Activated T-cell treated with anti-CD3 and anti-CD28 coated beads for 4 hours (primary cell): ENCODE results near the gene EVA1C.
"Not testable (repeated sequence)": the region's sequence is repeated elsewhere in the genome, so short reads cannot be mapped to it uniquely, and the experiment has no call there.

Source experiments
- DNase-seq: peaks from one replicate; pipeline ENCODE4 v3.0.0-alpha.2; 2020

EVA1C gene

DNA sequence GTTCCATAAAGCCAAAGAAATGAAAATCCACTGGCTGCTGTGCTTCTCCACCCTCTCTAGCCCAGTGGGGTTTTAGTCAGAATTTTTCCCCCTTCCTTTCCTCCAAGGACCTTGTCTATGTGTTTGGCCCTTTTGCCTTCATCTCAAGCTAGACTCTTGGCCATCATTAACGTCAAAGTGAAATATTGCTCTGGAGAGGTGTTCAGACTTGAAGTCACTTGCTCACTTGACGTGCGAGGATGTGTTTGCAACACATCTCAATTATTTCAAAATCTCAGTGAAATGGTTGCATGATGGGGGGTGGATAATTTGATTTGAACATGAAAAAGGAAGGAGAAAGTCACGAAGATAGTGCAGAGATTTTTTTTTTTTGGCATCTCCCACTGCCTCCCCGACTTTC is 13.6 kb downstream of the EVA1C start:
- DNase-seq: no peak

DNA sequence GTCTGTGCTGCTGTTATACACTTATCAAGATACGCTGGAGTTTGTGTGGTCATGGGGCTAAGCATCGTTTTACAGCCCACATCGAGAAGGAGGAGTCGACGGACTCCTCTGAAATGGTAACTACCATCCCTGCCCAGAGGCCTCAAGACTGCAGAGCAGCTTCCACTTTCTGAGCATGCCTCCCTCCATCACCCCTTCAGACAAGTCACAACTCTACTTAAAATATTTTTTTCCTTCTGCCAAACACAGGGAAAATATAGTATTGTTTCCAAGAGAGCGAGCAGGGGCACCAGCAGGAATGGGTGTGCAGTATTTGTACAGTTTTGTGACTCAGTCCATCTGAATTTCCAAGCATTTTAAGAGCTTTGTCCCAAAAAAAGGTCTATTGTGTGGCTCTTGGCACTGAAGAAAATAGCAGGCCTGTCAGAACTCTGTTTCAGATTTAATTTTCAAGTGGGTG is 14.1 kb downstream of the EVA1C start:
- DNase-seq: no peak

DNA sequence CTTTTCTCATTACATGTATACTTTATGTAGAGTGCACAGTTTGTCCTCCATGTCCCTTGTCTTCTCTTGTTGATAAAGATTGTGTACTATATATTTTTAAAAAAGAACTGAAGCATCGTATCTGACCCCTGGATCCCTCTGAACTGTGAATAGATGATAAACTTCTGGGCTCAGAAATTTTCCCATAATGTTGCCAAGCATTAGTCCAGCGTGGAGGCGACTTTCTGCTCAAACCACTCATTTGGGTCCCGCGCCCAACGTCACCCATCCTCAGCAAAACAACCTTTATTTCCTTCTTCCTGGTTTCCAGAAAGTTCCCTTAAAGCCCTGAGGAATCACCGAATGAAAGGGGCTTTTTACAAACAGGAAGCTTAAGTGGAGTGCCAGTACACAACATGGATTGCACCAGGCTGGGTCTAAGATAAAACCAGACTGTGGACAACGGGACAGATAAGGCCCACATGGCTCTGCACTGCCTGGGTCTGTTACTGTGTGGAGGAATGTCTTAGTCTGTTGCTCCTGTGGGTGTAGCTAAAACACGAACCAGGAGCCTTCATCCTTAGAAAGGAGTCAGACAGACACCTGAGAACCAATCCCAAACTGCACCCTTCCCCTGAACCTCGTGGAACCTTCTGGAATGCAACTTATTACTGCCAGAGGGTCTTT is 15.6 kb downstream of the EVA1C start:
- DNase-seq: no peak

DNA sequence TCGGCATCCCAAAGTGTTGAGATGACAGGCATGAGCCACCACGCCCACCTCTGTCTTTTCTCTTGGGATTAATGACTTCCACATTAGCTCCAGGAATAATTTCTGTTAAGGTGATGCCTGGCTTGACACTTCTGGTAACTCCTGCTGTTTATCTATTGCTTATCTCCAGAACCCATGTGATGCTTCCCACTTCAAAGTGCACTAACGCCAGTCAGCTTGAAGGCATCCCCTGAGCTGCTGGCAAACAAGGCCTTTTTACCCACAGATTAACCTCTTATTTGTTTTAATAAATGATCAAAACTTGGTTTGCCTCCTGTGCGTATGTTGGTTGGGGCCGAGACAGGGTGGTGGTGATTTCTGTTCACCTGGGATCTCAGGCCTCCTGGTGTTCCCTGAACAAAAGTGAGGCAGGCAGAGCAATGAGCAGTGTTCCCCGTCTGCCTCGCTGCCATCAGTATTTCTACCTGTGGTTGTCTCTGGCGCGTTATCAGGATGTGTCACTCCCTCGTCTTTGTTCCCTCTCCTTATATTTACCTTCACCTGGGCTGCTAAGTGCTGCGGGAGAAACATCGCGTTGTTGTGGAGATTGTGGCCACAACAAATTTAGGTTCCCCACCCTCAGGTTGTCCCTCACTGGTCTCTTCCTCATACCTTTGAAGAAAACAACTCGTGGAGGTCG is 20.6 kb downstream of the EVA1C start:
- DNase-seq: not testable (repeated sequence)

DNA sequence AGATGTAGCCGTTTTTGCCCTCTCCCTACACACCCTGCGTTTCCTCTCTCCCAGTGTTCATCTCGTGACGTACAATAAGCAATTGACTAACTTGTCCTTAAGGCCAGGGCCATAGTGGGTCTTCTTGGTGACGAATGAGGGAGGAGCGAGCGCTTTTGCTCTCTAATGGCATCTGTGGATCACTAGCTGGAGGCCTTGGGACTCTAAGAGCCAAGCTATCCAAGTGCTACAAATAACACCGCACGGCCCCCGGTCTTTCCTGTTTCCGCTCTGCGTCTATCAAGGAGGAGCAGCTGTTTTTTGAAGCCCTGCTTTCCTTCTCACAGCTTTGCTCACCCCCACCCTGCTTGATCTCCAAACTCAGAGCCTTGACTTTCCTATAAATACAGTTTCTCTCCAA is 25.2 kb downstream of the EVA1C start:
- DNase-seq: no peak

DNA sequence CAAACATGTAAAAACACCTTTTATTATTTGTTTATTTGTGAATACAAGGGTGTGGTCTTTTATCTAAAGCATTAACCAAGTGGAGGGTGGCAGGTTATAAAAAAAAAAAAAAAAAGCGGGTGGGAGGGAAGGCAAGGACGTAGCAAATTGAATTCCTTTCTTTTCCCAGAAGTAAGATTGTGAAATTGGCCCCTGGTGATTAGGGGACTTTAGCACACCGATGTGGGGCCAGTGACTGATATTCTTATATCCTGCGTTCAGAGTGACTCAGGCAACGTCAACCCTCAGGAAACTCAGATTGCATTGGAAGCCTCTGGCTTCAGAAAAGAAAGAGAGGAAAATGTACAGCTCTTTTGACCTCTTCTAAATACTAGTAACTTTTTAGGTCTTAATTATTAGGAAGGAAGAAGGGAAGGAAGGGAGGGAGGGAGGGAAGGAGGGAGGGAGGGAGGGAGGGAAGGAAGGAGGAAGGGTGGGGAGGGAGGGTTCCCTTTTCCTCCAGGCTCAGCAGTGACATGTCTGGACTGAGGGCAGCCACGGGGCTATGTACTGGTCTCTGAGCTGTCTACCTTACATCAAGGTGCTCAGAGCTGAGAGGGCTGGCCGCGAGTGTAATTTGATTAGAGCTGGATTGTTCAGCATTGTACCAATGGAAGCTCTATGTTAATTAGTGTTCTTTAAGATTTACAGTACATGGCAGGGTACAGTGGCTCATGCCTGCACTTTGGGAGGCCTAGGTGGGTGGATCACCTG is 30.2 kb downstream of the EVA1C start:
- DNase-seq: no peak

DNA sequence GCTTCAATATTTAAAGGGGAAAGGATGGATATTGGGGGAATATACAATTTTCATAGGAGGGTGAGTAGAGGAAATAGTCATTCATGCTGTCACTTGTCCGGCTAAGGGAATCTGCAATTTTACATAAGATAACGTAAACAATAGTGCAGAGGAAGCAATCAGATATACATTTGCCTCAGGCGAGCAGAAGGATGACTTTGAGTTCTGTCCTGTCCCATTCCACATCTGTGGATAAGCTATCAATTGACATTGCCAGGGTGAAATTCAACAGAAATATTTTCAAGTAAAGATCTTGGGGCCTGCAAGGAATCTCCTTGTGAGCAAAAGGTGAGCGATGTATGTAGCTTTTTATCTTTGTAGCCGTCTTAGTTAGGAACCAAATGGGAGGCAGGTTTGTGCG is 32.6 kb downstream of the EVA1C start:
- DNase-seq: no peak

DNA sequence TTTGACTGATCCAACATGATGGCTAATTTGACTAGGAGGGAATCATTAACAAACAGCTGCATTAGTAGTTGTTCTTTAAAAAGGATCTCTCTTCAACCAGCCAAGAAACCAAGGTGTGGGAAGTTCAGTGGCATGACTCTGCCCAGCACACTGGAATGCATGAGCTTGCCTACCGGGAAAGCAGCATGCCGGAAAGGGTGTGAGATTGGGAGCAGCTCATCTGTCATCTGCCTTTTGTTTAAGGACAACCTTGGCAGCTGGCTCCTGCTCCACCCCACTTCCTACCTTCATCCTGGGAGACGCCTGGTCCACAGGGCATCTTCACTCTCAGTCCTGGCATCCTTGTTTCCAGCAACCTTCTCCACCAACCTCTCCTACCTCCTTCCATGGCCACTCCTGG is 33.9 kb downstream of the EVA1C start:
- not testable (repeated sequence) for DNase-seq

DNA sequence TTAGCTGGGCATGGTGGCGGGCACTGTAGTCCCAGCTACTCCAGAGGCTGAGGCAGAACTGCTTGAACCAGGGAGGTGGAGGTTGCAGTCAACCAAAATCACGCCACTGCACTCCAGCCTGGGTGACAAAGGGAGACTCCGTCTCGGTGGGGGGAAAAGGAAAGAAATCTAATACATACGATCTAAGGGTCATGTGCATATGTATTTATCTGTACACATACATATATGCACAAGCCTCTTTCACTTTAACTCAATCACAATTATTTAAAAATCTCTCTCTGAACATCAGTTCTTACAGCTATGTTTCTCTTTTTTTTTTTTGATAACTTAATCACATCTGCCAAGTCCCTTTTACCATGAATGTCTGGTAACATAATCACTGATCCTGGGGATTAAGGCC is 34.7 kb downstream of the EVA1C start:
- DNase-seq: no peak

DNA sequence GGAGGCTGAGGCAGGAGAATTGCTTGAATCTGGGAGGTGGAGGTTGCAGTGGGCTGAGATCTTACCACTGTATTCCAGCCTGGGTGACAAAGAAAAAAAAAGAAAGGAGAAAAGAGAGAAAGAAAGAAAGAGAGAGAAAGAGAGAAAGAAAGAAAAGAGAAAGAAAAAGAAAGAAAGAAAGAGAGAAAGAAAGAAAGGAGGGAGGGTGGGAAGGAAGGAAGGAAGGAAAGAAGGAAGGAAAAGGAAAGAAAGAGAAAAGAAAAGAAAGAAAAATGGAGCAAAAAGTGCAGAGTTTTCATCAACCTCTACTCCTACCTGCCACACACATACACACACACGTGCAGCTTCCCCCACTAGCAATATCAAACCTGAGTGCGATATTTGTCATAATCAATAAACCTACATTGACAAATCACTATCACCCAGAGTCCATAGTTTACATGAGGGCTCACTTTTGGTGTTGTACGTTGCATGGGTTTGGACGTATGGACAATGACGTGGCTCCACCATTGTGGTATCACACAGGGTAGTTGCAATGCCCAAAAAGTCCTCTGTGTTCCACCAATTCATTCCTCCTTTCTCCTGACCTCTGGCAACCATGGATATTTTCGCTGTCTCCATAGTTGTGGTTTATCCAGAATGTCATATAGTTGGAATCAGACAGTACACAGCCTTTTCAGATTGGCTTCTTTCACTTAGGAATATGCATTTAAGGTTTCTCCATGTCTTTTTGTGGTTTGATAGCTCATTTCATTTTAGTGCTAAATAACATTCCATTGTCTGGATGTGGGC is 36.5 kb downstream of the EVA1C start:
- no peak for DNase-seq

DNA sequence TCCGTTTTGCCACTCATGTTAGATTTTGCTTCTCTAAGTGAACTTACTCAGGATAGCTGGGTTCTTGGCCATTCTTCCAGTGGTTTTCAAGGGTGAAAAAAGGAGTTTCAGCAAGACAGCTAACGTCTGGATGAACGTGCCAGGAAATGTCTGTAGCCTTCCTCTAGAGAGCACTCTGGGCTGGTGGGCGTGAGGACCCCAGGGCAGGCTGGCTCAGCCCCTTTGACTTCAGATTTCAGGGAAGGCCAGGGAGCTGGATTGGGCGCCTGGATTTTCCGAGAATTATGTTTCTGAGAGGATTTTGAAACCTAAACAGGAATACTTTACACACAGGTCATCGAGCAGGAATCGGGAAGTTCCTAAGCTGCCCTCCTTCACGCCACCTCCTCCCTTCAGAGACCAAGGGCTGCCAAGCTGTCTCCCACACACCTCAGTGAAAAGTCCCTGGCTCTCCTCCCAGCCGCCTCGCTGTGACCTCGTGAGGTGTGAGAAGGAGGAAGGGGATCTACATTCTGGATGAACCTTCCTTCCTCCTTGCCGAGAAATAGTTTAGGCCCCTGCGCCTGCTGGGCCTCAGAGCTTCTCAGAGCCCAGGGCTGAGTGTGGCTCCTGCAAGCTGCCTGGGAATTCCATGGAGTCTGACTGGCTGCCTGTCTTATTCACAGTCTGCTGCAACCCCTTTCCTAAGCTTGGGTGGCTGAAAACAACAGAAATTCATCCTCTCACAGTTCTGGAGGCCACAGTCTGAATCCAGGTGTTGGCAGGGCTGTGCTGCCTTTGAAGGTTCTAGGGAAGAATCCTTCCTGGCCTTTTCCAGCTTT is 38.6 kb downstream of the EVA1C start:
- DNase-seq: not testable (repeated sequence)

DNA sequence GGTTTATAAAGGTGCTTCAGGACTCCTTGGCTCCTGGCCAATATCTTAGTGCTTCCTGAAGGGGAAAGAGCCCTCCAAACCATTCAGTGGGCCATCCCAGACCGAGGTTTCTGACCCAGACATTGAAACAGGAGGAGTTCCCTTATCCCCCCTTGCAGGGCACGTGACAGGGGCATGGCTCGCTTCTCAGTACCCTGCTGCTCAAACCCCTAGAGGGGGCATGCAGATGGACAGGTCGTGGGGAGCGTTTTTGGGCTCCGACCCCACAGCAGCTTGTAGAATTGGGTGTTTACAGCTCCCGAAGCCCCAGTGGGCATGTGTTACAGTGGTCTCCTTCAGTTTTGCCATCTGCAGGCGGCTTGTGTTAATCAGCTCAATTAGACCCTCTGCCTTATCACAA is 39.7 kb downstream of the EVA1C start:
- DNase-seq: not testable (repeated sequence)

DNA sequence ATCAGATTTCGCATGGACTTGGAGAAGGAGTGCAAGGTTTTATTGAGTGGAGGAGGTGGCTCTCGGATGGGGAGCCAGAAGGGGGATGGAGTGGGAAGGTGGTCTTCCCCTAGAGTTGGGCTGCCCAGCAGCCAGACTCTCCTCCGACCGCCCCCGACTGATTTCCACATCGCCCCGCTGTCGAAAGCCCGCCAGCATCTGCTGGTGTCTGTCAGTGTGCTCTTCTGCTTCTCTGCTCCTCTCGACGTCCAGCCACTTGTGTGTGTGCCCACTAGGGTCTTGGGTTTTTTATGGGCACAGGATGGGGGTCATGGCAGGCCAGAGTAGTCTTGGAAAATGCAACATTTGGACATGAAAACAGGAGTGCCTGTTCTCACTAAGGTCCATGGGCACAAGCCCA is 40.1 kb downstream of the EVA1C start:
- no peak for DNase-seq

DNA sequence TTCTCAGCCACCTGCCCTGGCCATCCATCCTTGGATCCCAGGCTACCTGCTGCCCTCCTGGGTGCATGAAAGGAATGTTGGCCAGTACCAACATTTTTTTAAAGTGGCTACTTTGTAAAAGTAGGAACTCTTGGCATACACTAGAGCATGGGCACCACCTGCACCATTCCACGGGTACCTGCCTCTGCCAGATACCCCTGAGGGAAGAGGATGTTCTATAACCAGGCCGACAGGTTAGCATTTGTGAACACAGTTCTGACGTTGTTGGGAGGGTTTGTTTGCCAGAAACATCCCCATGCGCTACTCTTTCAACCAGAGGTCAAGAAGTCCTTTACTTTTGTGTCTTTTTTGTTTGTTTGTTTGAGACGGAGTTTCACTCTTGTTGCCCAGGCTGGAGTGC is 43.0 kb downstream of the EVA1C start:
- DNase-seq: no peak

DNA sequence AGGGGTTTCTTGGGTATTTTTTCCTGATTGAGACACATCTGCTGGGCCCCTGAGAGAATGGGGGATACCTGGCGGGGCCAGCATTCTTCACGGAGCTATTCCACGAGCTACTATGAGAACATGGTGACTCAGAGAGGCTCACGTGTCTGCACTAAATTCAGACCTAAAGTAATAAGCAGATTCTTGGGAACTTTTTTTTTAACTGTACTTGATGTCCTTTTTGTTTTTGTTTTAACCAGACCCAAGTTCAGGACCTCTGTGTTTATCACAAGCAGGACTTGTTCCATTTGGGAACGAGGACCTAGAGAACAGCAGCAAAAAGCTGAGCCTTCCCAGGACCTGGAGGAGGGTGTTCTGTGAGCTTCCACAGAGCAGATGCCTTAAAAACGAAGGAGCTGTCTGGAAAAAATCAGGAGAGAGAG is 44.0 kb downstream of the EVA1C start:
- DNase-seq: no peak

DNA sequence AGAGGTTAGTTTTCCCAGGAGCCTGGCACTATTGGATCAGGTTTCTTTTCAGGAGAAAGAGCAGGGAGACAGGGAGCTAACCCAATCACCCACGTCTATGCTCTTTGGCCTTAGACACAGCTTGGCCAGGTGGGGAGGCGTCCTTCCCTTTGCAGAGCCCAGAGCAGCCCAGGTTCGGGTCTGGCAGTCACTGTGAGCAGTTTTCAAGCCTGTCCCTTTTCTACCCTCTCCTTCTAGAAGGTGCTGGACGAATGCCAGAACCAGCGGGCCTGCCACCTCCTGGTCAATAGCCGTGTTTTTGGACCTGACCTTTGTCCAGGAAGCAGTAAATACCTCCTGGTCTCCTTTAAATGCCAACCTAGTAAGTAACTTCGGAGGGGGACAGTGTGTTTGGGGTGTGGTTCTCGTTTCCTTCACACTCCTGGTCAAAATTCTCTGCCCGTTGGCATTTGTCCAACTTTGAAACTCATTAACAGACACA is 44.9 kb downstream of the EVA1C start:
- DNase-seq: no peak

DNA sequence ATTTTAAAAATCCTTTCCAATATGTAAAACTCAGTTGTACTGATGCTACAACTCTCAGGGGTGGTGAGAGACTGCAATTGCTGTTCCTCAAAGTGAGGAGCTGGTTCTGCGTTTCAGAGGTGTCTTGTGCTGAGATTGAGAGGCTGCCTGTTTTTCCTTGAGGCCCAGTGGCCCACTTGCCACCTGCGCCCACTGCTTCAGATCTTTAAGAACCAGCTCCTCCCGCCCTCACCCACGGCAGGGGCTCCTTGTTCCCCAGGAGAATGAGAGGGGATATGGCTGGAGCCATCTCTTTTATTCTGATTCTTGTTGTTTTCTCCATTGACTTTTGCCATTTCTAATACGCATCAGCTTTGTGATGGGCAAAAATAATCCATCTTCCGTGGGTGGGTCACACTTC is 45.5 kb downstream of the EVA1C start:
- DNase-seq: no peak

DNA sequence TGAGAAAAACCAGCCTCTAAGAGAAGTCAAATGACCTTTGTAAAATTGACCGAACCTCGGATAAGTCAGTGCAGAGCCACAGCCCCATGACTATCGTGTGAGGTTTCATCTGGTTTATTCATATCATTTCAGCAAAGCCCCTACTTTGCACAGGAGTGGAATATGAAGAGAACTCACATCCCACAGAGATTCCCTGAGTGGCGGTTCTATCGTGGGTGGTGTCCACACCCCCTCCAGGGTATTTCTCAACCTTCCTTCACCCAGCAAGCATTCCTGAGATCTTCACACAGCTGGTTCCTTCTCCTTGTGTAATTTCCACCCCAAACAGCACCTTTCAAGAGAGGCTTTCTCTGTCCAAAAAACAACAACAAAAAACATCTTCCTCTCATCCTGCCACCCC is 47.5 kb downstream of the EVA1C start:
- DNase-seq: no peak

DNA sequence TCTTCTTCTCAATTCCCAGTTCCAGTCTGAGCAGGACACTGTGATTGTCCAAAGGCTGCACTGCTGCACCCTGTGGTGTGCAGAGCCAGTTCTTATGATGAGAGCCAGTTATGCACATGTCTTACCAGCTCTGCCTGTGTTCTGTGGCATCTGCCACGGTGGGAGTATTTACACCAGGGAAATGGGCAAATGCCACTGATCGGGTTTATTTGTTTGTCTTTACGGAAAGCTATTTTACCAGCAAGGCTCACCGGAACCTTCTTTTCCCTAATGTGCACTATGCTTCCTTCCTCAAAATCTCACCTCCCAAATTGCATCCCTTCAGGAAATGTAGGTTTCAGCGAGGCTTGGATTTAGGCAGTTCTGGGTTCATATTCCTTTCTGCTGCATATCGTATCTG is 49.0 kb downstream of the EVA1C start:
- DNase-seq: no peak

DNA sequence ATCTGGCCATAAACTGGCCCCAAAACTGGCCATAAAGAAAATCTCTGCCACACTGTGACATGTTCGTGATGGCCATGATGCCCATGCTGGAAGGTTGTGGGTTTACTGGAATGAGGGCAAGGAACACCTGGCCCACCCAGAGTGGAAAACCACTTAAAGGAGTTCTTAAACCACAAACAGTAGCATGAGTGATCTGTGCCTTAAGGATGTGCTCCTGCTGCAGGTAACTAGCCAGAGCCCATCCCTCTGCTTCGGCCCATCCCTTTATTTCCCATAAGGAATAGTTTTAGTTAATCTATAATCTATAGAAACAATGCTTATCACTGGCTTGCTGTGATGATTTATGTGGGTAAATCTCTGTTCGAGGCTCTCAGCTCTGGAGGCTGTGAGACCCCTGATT is 50.1 kb downstream of the EVA1C start:
- DNase-seq: not testable (repeated sequence)

DNA sequence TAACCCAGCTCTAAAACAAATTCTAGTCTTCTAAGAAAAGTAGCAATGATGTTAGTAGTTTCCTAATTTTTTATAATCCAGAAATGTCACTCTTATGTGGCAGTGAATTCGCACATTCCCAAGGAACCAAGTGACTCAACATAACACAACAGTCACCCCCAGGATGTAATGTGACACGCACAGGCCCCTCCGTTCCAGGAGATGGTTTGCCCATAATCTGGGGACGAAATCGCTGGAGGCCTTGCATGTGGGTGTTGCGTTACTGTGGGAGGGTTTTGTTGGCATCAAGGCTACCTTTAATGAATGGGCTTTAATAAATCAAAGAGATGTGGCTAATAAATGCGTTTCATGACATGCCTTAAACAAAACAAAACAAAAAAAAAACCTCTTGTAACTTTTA is 50.9 kb downstream of the EVA1C start:
- DNase-seq: no peak

DNA sequence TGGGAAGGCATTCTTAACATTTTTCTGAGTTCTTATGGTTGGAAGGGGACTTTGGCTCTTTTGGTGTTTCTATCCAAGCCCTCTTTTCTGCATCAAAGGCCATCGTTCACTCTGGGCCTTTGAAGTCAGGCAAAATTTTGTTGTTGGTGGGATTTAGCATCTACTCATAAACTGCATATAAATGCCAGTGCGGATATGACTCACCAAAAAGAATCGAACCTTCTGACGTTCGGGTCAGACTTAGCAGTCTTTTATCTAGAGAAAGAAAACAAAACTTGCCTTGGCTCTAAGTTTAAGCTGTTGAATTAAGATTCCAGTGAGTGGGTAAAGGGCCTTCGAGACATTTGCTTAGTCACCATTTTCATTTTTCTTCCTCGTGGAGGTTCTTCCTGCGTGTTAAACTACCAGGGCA is 51.4 kb downstream of the EVA1C start:
- DNase-seq: no peak
